SK-N-SH treated with all-trans-retinoic acid at 6 μM for 48 hours (cell line): ENCODE results near the gene MGLL.

Experiments used
- ATAC-seq: fragments of 200-7000 bp; cut with Tn5 transposase; 3 replicates; pipeline ENCODE4 v1.9.1; 2020; ENCODE audit warnings: mild to moderate bottlenecking, moderate library complexity
- ARNTL ChIP-seq: fragments of 450-650 bp; formaldehyde crosslinking; IDR thresholded peaks from 2 replicates; pipeline ENCODE4 v1.5.0; 2020; ENCODE audit warnings: low read depth, mild to moderate bottlenecking, moderate library complexity, borderline replicate concordance
- BACH2 ChIP-seq: fragments of 250-450 bp; sonication (Bioruptor Pico); IDR thresholded peaks from 2 replicates; pipeline ENCODE4 v1.9.0; 2021; ENCODE audit warnings: mild to moderate bottlenecking, borderline replicate concordance
- CSDC2 ChIP-seq: fragments of 250-450 bp; sonication (Bioruptor Pico); IDR thresholded peaks from 2 replicates; pipeline ENCODE4 v1.5.0; 2020; ENCODE audit warnings: mild to moderate bottlenecking, moderate library complexity
- CSRNP3 ChIP-seq: fragments of 250-450 bp; sonication (Bioruptor Pico); IDR thresholded peaks from 2 replicates; pipeline ENCODE4 v1.5.1; 2021; ENCODE audit warnings: mild to moderate bottlenecking, moderate library complexity
- ESRRG ChIP-seq: fragments of 250-450 bp; sonication (Bioruptor Pico); IDR thresholded peaks from 2 replicates; pipeline ENCODE4 v1.6.1; 2021; ENCODE audit warnings: mild to moderate bottlenecking
- GLIS3 ChIP-seq: fragments of 250-450 bp; sonication (Bioruptor Pico); IDR thresholded peaks from 2 replicates; pipeline ENCODE4 v1.5.0; 2020; ENCODE audit warnings: mild to moderate bottlenecking, moderate library complexity
- OSR1 ChIP-seq: fragments of 250-450 bp; sonication (Bioruptor Pico); IDR thresholded peaks from 2 replicates; pipeline ENCODE4 v1.8.0; 2022; ENCODE audit warnings: moderate library complexity, mild to moderate bottlenecking, inconsistent platforms
- PPARA ChIP-seq: fragments of 250-450 bp; sonication (Bioruptor Pico); IDR thresholded peaks from 2 replicates; pipeline ENCODE4 v1.5.0; 2020; ENCODE audit warnings: mild to moderate bottlenecking, borderline replicate concordance
- RARB ChIP-seq: fragments of 250-450 bp; sonication (Bioruptor Pico); IDR thresholded peaks from 2 replicates; pipeline ENCODE4 v1.8.0; 2021; ENCODE audit warnings: mild to moderate bottlenecking, moderate library complexity
- SNAI2 ChIP-seq: fragments of 250-450 bp; sonication (Bioruptor Pico); IDR thresholded peaks from 2 replicates; pipeline ENCODE4 v1.5.0; 2020; ENCODE audit warnings: mild to moderate bottlenecking, moderate library complexity
- TCF4 ChIP-seq: fragments of 250-450 bp; sonication (Bioruptor Pico); IDR thresholded peaks from 2 replicates; pipeline ENCODE4 v1.8.0; 2021; ENCODE audit warnings: mild to moderate bottlenecking, moderate library complexity, borderline replicate concordance
- TOX ChIP-seq: fragments of 250-450 bp; sonication (Bioruptor Pico); IDR thresholded peaks from 2 replicates; pipeline ENCODE4 v1.8.0; 2021; ENCODE audit warnings: mild to moderate bottlenecking, moderate library complexity, borderline replicate concordance
- ZC3H10 ChIP-seq: fragments of 250-450 bp; sonication (Bioruptor Pico); IDR thresholded peaks from 2 replicates; pipeline ENCODE4 v1.5.1; 2021; ENCODE audit warnings: mild to moderate bottlenecking, moderate library complexity
- ZFP3 ChIP-seq: fragments of 250-450 bp; sonication (Bioruptor Pico); IDR thresholded peaks from 2 replicates; pipeline ENCODE4 v1.5.0; 2020; ENCODE audit warnings: mild to moderate bottlenecking, moderate library complexity
- ZFP30 ChIP-seq: fragments of 450-650 bp; formaldehyde crosslinking; IDR thresholded peaks from 2 replicates; pipeline ENCODE4 v1.5.0; 2022; ENCODE audit warnings: mild to moderate bottlenecking, moderate library complexity
- ZNF565 ChIP-seq: fragments of 450-650 bp; formaldehyde crosslinking; conservative IDR thresholded peaks from 2 replicates; pipeline ENCODE4 v1.5.0; 2020; ENCODE audit warnings: low read depth, mild to moderate bottlenecking, moderate library complexity
- ZNF70 ChIP-seq: fragments of 450-650 bp; formaldehyde crosslinking; IDR thresholded peaks from 2 replicates; pipeline ENCODE4 v1.5.0; 2020; ENCODE audit warnings: mild to moderate bottlenecking, moderate library complexity
- TF ChIP-seq, protein P1 (sequence below): fragments of 250-450 bp; sonication (Bioruptor Pico); IDR thresholded peaks from 2 replicates; pipeline ENCODE4 v1.8.0; 2021; ENCODE audit warnings: low read depth, mild to moderate bottlenecking, moderate library complexity, borderline replicate concordance
- TF ChIP-seq, protein P2 (sequence below): fragments of 250-450 bp; sonication (Bioruptor Pico); IDR thresholded peaks from 2 replicates; pipeline ENCODE4 v1.5.0; 2020; ENCODE audit warnings: mild to moderate bottlenecking, moderate library complexity
- TF ChIP-seq, protein P3 (sequence below): fragments of 250-450 bp; sonication (Bioruptor Pico); IDR thresholded peaks from 2 replicates; pipeline ENCODE4 v1.5.1; 2020; ENCODE audit warnings: low read depth, mild to moderate bottlenecking, moderate library complexity

Gene MGLL

GRCh38 chr3:127848131-127849129 is 26.1 kb upstream of the MGLL start:
- TF ChIP-seq TCF4 (CRISPR knock-in tag) (no peak), BACH2 (CRISPR knock-in tag) (no peak), PPARA (CRISPR knock-in tag) (no peak), ESRRG (CRISPR knock-in tag) (no peak), SNAI2 (CRISPR knock-in tag) (no peak), ZNF565 (no peak), ZNF70 (CRISPR knock-in tag) (no peak), ZFP3 (CRISPR knock-in tag) (no peak), GLIS3 (no peak), RARB (CRISPR knock-in tag) (no peak), ZFP30 (CRISPR knock-in tag) (no peak), CSDC2 (CRISPR knock-in tag) (no peak), ARNTL (no peak), OSR1 (no peak), TOX (CRISPR knock-in tag) (no peak), ZC3H10 (CRISPR knock-in tag) (no peak), CSRNP3 (CRISPR knock-in tag) (no peak)
- TF ChIP-seq, protein P1, sequence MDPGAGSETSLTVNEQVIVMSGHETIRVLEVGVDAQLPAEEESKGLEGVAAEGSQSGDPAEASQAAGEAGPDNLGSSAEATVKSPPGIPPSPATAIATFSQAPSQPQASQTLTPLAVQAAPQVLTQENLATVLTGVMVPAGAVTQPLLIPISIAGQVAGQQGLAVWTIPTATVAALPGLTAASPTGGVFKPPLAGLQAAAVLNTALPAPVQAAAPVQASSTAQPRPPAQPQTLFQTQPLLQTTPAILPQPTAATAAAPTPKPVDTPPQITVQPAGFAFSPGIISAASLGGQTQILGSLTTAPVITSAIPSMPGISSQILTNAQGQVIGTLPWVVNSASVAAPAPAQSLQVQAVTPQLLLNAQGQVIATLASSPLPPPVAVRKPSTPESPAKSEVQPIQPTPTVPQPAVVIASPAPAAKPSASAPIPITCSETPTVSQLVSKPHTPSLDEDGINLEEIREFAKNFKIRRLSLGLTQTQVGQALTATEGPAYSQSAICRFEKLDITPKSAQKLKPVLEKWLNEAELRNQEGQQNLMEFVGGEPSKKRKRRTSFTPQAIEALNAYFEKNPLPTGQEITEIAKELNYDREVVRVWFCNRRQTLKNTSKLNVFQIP (CRISPR knock-in tag), result no peak
- TF ChIP-seq, protein P2, sequence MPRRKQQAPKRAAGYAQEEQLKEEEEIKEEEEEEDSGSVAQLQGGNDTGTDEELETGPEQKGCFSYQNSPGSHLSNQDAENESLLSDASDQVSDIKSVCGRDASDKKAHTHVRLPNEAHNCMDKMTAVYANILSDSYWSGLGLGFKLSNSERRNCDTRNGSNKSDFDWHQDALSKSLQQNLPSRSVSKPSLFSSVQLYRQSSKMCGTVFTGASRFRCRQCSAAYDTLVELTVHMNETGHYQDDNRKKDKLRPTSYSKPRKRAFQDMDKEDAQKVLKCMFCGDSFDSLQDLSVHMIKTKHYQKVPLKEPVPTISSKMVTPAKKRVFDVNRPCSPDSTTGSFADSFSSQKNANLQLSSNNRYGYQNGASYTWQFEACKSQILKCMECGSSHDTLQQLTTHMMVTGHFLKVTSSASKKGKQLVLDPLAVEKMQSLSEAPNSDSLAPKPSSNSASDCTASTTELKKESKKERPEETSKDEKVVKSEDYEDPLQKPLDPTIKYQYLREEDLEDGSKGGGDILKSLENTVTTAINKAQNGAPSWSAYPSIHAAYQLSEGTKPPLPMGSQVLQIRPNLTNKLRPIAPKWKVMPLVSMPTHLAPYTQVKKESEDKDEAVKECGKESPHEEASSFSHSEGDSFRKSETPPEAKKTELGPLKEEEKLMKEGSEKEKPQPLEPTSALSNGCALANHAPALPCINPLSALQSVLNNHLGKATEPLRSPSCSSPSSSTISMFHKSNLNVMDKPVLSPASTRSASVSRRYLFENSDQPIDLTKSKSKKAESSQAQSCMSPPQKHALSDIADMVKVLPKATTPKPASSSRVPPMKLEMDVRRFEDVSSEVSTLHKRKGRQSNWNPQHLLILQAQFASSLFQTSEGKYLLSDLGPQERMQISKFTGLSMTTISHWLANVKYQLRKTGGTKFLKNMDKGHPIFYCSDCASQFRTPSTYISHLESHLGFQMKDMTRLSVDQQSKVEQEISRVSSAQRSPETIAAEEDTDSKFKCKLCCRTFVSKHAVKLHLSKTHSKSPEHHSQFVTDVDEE (CRISPR knock-in tag), result no peak
- TF ChIP-seq, protein P3, sequence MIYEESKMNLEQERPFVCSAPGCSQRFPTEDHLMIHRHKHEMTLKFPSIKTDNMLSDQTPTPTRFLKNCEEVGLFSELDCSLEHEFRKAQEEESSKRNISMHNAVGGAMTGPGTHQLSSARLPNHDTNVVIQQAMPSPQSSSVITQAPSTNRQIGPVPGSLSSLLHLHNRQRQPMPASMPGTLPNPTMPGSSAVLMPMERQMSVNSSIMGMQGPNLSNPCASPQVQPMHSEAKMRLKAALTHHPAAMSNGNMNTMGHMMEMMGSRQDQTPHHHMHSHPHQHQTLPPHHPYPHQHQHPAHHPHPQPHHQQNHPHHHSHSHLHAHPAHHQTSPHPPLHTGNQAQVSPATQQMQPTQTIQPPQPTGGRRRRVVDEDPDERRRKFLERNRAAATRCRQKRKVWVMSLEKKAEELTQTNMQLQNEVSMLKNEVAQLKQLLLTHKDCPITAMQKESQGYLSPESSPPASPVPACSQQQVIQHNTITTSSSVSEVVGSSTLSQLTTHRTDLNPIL, result no peak
- TF ChIP-seq, all 23 proteins: peak for 0
- ATAC-seq, result no peak

GRCh38 chr3:127847236-127847720 is 25.0 kb upstream of the MGLL start:
- no peak for ATAC-seq
- TF ChIP-seq TCF4 (CRISPR knock-in tag), result no peak
- no peak for TF ChIP-seq ZNF70 (CRISPR knock-in tag)
- no peak for TF ChIP-seq ARNTL
- TF ChIP-seq RARB (CRISPR knock-in tag), result no peak

DNA sequence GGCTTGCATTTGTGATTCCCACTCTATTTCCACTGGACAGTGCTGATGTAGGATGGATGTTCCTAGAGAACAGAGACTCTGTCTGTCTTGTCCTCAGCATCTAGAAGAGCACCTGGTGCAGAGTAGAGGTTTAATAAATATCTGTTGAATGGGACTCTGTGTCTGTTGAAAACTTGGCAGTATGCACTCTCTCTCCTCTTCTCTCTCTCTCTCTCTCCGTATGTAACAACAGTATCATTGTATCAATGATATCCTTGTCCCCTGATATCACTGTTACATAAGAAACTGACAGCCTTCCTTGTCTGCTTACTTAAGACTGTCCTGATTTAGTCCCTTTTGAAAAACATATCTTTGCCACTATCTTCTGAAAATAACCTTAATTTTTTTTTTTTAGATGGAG is 24.3 kb upstream of the MGLL start:
- no peak for ATAC-seq
- TF ChIP-seq CSDC2 (CRISPR knock-in tag), result no peak

GRCh38 chr3:127844326-127844942 is 22.1 kb upstream of the MGLL start:
- no peak for ATAC-seq
- TF ChIP-seq, protein P2 (CRISPR knock-in tag), result no peak
- TF ChIP-seq ZFP3 (CRISPR knock-in tag) (no peak), TOX (CRISPR knock-in tag) (no peak), RARB (CRISPR knock-in tag) (no peak), ESRRG (CRISPR knock-in tag) (no peak), SNAI2 (CRISPR knock-in tag) (no peak), ZNF565 (no peak)
- TF ChIP-seq, protein P1 (CRISPR knock-in tag), result no peak
- TF ChIP-seq, protein P3, result no peak
